H1 (cell line): ENCODE results near the gene PAK6. TPM values are rescaled to one million over a fixed set of nuclear protein-coding genes. Genes with fewer than 3 reads are reported as not detected.

Experiments
- CTCF ChIA-PET: fragments of 300-600 bp; sonication (Branson Sonifier 250); formaldehyde crosslinking; loops from one replicate; lab custom pipeline; 2021; ENCODE audit not compliant: partially characterized antibody; lab: Charles Lee
- POLR2A ChIA-PET: fragments of 300-600 bp; sonication (Branson Sonifier 250); formaldehyde crosslinking; loops from one replicate; lab custom pipeline; 2021; ENCODE audit warnings: inconsistent platforms; ENCODE audit not compliant: partially characterized antibody; lab: Charles Lee
- DNase-seq, 2 experiments: peaks; one replicate each; pipeline versions ENCODE4 v3.0.0 to v3.0.0-alpha.2; 2010 to 2022; ENCODE audit warnings: low spot score in 2 of 2, low read depth in 1 of 2, mixed read lengths in 1 of 2
- FAIRE-seq: peaks from 2 replicates; lab custom pipeline; 2011; peaks lifted over from hg19 to GRCh38; lab: Jason Lieb, UNC
- H2AFZ ChIP-seq: 2 replicates; pipeline ENCODE4 v1.8.1; 2012; ENCODE audit warnings: low read length, inconsistent platforms
- H2AK5ac ChIP-seq: 2 replicates; pipeline ENCODE4 v1.6.1; 2013; ENCODE audit warnings: low read depth, low read length
- H2BK120ac ChIP-seq: replicated peaks from 2 replicates; pipeline ENCODE3; 2013; ENCODE audit warnings: low read depth, low read length, inconsistent platforms
- H2BK12ac ChIP-seq: 2 replicates; pipeline ENCODE4 v1.6.1; 2013; ENCODE audit warnings: low read depth, low read length
- H2BK15ac ChIP-seq: 2 replicates; pipeline ENCODE4 v1.6.1; 2013; ENCODE audit warnings: low read length
- H2BK20ac ChIP-seq: 2 replicates; pipeline ENCODE4 v1.6.1; 2013; ENCODE audit warnings: low read length
- H2BK5ac ChIP-seq: 2 replicates; pipeline ENCODE4 v1.6.1; 2013; ENCODE audit warnings: low read depth, low read length
- H3K14ac ChIP-seq: 2 replicates; pipeline ENCODE4 v1.6.1; 2013; ENCODE audit warnings: inconsistent platforms; ENCODE audit not compliant: insufficient read length
- H3K18ac ChIP-seq: 2 replicates; pipeline ENCODE4 v1.6.1; 2013; ENCODE audit warnings: low read length; ENCODE audit errors: extremely low read depth
- H3K23ac ChIP-seq: 2 replicates; pipeline ENCODE4 v1.6.1; 2013; ENCODE audit warnings: inconsistent platforms; ENCODE audit not compliant: insufficient read length
- H3K23me2 ChIP-seq: 2 replicates; pipeline ENCODE4 v1.6.1; 2013; ENCODE audit warnings: low read depth, low read length
- H3K27ac ChIP-seq: 2 replicates; pipeline ENCODE4 v1.6.1; 2011; ENCODE audit warnings: low read depth, low read length, inconsistent platforms
- H3K27me3 ChIP-seq, 4 experiments: replicated peaks in 1 of 4; 1 replicate in 1 of 4; 2 replicates in 3 of 4; pipeline versions ENCODE4 v1.6.1 to v1.8.1; 2011 to 2013; ENCODE audit warnings: low read length in 3 of 4, mild to moderate bottlenecking in 3 of 4, inconsistent platforms in 2 of 4, mixed read lengths in 2 of 4, moderate library complexity in 1 of 4; ENCODE audit not compliant: control insufficient read depth in 3 of 4, insufficient read depth in 3 of 4; ENCODE audit errors: extremely low read depth in 1 of 4
- H3K36me3 ChIP-seq, 4 experiments: 2 replicates each; pipeline versions ENCODE4 v1.6.1 to v1.8.1; 2011 to 2013; ENCODE audit warnings: mild to moderate bottlenecking in 4 of 4, low read length in 3 of 4, moderate library complexity in 2 of 4, control low read depth in 1 of 4, inconsistent platforms in 1 of 4; ENCODE audit not compliant: insufficient read depth in 4 of 4, control insufficient read depth in 2 of 4
- H3K4ac ChIP-seq: replicated peaks from 2 replicates; pipeline ENCODE3; 2013; ENCODE audit warnings: low read length, low read depth, mixed read lengths, inconsistent platforms; ENCODE audit not compliant: insufficient read length
- H3K4me1 ChIP-seq, 4 experiments: replicated peaks in 1 of 4; 1 replicate in 1 of 4; 2 replicates in 3 of 4; pipeline versions ENCODE4 v1.6.1 to v1.8.1; 2011 to 2013; ENCODE audit warnings: low read length in 3 of 4, inconsistent platforms in 2 of 4, mixed read lengths in 1 of 4; ENCODE audit not compliant: insufficient read depth in 4 of 4, control insufficient read depth in 3 of 4
- H3K4me2 ChIP-seq, 2 experiments: 2 replicates each; pipeline versions ENCODE4 v1.6.1 to v1.8.1; 2011 to 2013; ENCODE audit warnings: low read depth in 2 of 2, low read length in 2 of 2, control low read depth in 1 of 2, inconsistent platforms in 1 of 2, mild to moderate bottlenecking in 1 of 2; ENCODE audit not compliant: insufficient read depth in 1 of 2
- H3K4me3 ChIP-seq, 4 experiments: fragments of 200-600, 300-600 bp in 1 of 4; sonication (generic), shearing (Covaris generic), sonication (Bioruptor Twin) in 1 of 4; 2 replicates each; pipeline versions ENCODE4 v1.5.1 to v1.8.1; 2011 to 2016; ENCODE audit warnings: low read length in 4 of 4, low read depth in 3 of 4, control low read depth in 2 of 4, inconsistent platforms in 2 of 4, mild to moderate bottlenecking in 2 of 4, mixed read lengths in 1 of 4, moderate library complexity in 1 of 4; ENCODE audit not compliant: insufficient read depth in 2 of 4; ENCODE audit errors: extremely low read depth in 1 of 4
- H3K56ac ChIP-seq: replicated peaks from 2 replicates; pipeline ENCODE3; 2013; ENCODE audit warnings: low read depth, mild to moderate bottlenecking, mixed read lengths, low read length, inconsistent platforms; ENCODE audit not compliant: insufficient read length
- H3K79me1 ChIP-seq: 2 replicates; pipeline ENCODE4 v1.6.1; 2013; ENCODE audit warnings: low read depth, low read length, control low read depth
- H3K79me2 ChIP-seq, 2 experiments: 2 replicates each; pipeline versions ENCODE4 v1.6.1 to v1.8.1; 2012 to 2013; ENCODE audit warnings: low read length in 2 of 2, mild to moderate bottlenecking in 2 of 2, inconsistent platforms in 1 of 2; ENCODE audit not compliant: insufficient read depth in 2 of 2, control insufficient read depth in 1 of 2
- H3K9ac ChIP-seq, 4 experiments: replicated peaks in 1 of 4; 1 replicate in 1 of 4; 2 replicates in 3 of 4; pipeline versions ENCODE4 v1.6.1 to v1.8.1; 2011 to 2013; ENCODE audit warnings: low read depth in 3 of 4, low read length in 3 of 4, control low read depth in 2 of 4, mild to moderate bottlenecking in 2 of 4, moderate library complexity in 2 of 4, inconsistent platforms in 1 of 4; ENCODE audit errors: extremely low read depth in 1 of 4
- H3K9me3 ChIP-seq, 2 experiments: 2 replicates each; pipeline versions ENCODE4 v1.6.1 to v1.8.1; 2012 to 2013; ENCODE audit warnings: mild to moderate bottlenecking in 2 of 2, moderate library complexity in 2 of 2, control low read depth in 1 of 2, inconsistent platforms in 1 of 2, low read depth in 1 of 2, low read length in 1 of 2, mixed read lengths in 1 of 2; ENCODE audit not compliant: insufficient read depth in 2 of 2
- H4K20me1 ChIP-seq, 2 experiments: replicated peaks in 1 of 2; 2 replicates each; pipeline versions ENCODE3 to v1.8.1; 2011 to 2013; ENCODE audit warnings: inconsistent platforms in 2 of 2, low read length in 2 of 2, mild to moderate bottlenecking in 1 of 2; ENCODE audit not compliant: insufficient read depth in 2 of 2, control insufficient read depth in 1 of 2
- H4K5ac ChIP-seq: 2 replicates; pipeline ENCODE4 v1.6.1; 2013; ENCODE audit warnings: low read length, low read depth, mixed read lengths, inconsistent platforms; ENCODE audit not compliant: insufficient read length
- H4K8ac ChIP-seq: 2 replicates; pipeline ENCODE4 v1.8.0; 2013; ENCODE audit warnings: mild to moderate bottlenecking, moderate library complexity, low read length, inconsistent platforms; ENCODE audit not compliant: insufficient read depth; ENCODE audit errors: extremely low read depth
- H4K91ac ChIP-seq: replicated peaks from 2 replicates; pipeline ENCODE3; 2013; ENCODE audit warnings: low read length, mixed read lengths, inconsistent platforms; ENCODE audit not compliant: insufficient read length
- BCL11A ChIP-seq, 2 experiments: IDR thresholded peaks; one replicate each; pipeline ENCODE4 v1.6.1; 2011; ENCODE audit warnings: low read depth in 2 of 2, low read length in 2 of 2, mild to moderate bottlenecking in 2 of 2
- CHD1 ChIP-seq: IDR thresholded peaks from 2 replicates; pipeline ENCODE4 v1.6.1; 2012; ENCODE audit warnings: low read depth, low read length, improper control_type of control experiment
- CHD2 ChIP-seq: IDR thresholded peaks from 2 replicates; pipeline ENCODE4 v1.6.1; 2012; ENCODE audit warnings: low read length, improper control_type of control experiment
- CREB1 ChIP-seq: IDR thresholded peaks from 2 replicates; pipeline ENCODE4 v1.6.1; 2012; ENCODE audit warnings: inconsistent platforms
- NANOG ChIP-seq: IDR thresholded peaks from 2 replicates; pipeline ENCODE4 v1.6.1; 2011; ENCODE audit warnings: low read length, low read depth, mild to moderate bottlenecking, inconsistent platforms; ENCODE audit not compliant: insufficient read depth, poor library complexity, severe bottlenecking
- RXRA ChIP-seq: IDR thresholded peaks from 2 replicates; pipeline ENCODE4 v1.6.1; 2011; ENCODE audit warnings: low read depth, mild to moderate bottlenecking, low read length, moderate library complexity; ENCODE audit not compliant: insufficient read depth
- SP1 ChIP-seq: IDR thresholded peaks from 2 replicates; pipeline ENCODE4 v1.6.1; 2011; ENCODE audit warnings: low read depth, low read length
- SP4 ChIP-seq: IDR thresholded peaks from 2 replicates; pipeline ENCODE4 v1.6.1; 2012; ENCODE audit warnings: low read length, inconsistent platforms
- SRF ChIP-seq: IDR thresholded peaks from 2 replicates; pipeline ENCODE4 v1.6.1; 2011; ENCODE audit warnings: mild to moderate bottlenecking, low read depth, low read length, moderate library complexity
- TAF1 ChIP-seq: IDR thresholded peaks from 2 replicates; pipeline ENCODE4 v1.6.1; 2011; ENCODE audit warnings: mild to moderate bottlenecking, low read depth, low read length
- TCF12 ChIP-seq: IDR thresholded peaks from 2 replicates; pipeline ENCODE4 v1.6.1; 2011; ENCODE audit warnings: low read depth, mild to moderate bottlenecking, low read length
- WGBS, 2 experiments: shearing (Covaris generic) in 1 of 2; methylation state at CpG; one replicate each; pipeline versions ENCODE4 v1.1.6 to v1.1.7; 2013 to 2015; ENCODE audit warnings: low lambda C conversion rate in 2 of 2, mixed read lengths in 2 of 2, inconsistent platforms in 1 of 2, low coverage in 1 of 2, missing lambda C conversion rate in 1 of 2; ENCODE audit not compliant: insufficient replicate concordance in 2 of 2, insufficient coverage in 1 of 2, insufficient read length in 1 of 2; ENCODE audit errors: extremely low coverage in 1 of 2, missing lambda C conversion rate in 1 of 2; 5-methylcytosine and 5-hydroxymethylcytosine counted together
- polyA plus RNA-seq, 7 experiments: library from polyadenylated mRNA; depleted of rRNA in 3 of 7; stranded (reverse) in 5 of 7; unstranded in 2 of 7; fragments of >200 nt in 5 of 7; fragments of 200-250 nt in 2 of 7; gene quantifications; 1 replicate in 5 of 7; 2 replicates in 1 of 7; 4 replicates in 1 of 7; pipeline versions ENCODE4 v1.2.1 to v1.2.3, GENCODE V29; 2011 to 2013; ENCODE audit warnings: missing spikeins in 2 of 7, mixed read lengths in 2 of 7
- total RNA-seq: library from RNA; stranded (reverse); fragmentation: NEBNext Ultra II Directional; extraction: Animal tissue kit (Norgen Biotek cat#: 25700); gene quantifications from 2 replicates; pipeline ENCODE4 v1.2.1, GENCODE V29; 2021
- TF ChIP-seq, protein P1 (sequence below): IDR thresholded peaks from 2 replicates; pipeline ENCODE4 v1.6.1; 2011; ENCODE audit warnings: low read length, improper control_type of control experiment

PAK6 gene
- total and polyA plus RNA-seq, 2 of the 8 experiments (the other 6 are each of a cell fraction or from before 2014, with no cell fraction given), result 6.9 to 9.4 TPM

DNA sequence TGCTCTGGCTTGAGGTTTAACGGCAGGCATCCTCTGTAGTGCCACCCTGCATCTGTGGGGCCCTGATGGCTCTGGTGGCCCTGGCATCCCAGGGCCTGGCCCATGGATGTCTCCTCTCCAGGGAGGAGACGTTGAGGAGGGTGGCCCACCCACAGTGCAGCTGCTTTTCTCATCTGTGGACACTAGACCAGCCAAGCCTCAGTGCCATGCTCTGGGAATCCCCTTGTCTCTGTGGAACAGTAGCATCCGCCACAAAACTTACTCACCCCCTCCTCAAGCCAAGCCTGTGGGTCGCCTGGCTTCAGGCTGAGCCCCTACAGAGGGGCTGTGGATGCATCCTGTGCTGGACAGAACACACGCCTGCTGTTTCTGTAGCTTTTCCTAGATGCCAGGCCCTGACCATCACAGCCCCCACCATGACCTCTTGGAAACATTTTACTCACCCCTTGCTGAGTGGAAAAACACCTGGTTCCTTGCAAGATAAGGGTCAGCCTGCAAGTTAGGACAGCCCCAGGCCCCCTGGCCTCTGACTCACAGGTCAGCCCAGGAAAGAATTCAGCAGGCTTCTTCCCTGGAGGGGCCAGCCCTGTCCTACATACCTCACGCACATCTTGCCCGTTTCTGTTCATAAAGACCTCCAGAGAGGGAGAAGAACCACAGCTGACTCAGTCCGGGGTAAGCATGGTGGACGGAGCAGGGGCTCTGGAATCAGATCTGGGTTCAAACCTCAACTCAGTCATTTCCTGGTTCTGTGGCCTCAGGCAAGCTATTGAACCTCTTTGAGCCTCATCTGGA lies 19.0 kb downstream of the PAK6 start:
- Histone ChIP-seq H3K14ac (no peak overlapping the region), H3K4ac (no peak overlapping the region), H4K5ac (no peak overlapping the region), H2AFZ (no peak overlapping the region), H3K9me3 (no peaks in the 10 kb centered on the region), H3K56ac (no peak overlapping the region), H3K4me3 (no peak overlapping the region), H3K18ac (no peak overlapping the region), H3K36me3 (no peaks in the 10 kb centered on the region), H2BK20ac (peak overlapping the region; percentile 89; the same call in 1 of the 2 replicates), H3K79me1 (no peaks in the 10 kb centered on the region; the same call in 1 of the 2 replicates), H3K27ac (no peak overlapping the region), H2BK5ac (0 out of 2 replicates have a peak overlapping the region, but pooled peaks have one; percentile 81), H2BK12ac (peak overlapping the region; percentile 43; the same call in 1 of the 2 replicates), H2BK120ac (no peak overlapping the region), H3K9ac (no peak overlapping the region), H3K23me2 (peaks cover 3% of the 10 kb centered on the region; the same call in 1 of the 2 replicates), H2BK15ac (no peak overlapping the region; the same call in 1 of the 2 replicates), H3K27me3 (peaks cover 5 to 19% (median 17%) of the 10 kb centered on the region in 4 experiments), H3K4me2 (no peak overlapping the region), H4K91ac (no peak overlapping the region), H2AK5ac (no peak overlapping the region; the same call in 1 of the 2 replicates), H3K23ac (no peak overlapping the region), H4K8ac (no peak overlapping the region), H4K20me1 (no peaks in the 10 kb centered on the region), H3K79me2 (no peaks in the 10 kb centered on the region), H3K4me1 (peaks cover 0 to 20% (median 10%) of the 10 kb centered on the region in 4 experiments; a peak in 6 of 7 replicates)
- WGBS, 2 experiments, result 80% methylated on average over 9 of the region's 9 CpGs; no CpG with 5 or more reads in 1 of the 2 experiments
- DNase-seq (no peak), FAIRE-seq (no peak)
- ChIA-PET POLR2A (interaction anchor here (0.8 to 1.7 kb wide), 9 partner anchors 11 to 124 kb away, joined by 3 to 6 read pairs (median 3); partner anchors contain the start of gene PAK6), CTCF (interaction anchor here (0.8 to 46.3 kb wide), 15 partner anchors 9 to 212 kb away, joined by 3 to 1340 read pairs (median 6); partner anchors contain the start of genes CCDC9B and PAK6)
- TF ChIP-seq CREB1 (no peak), TAF1 (no peak), CHD1 (no peak), TCF12 (no peak), SP1 (no peak), SP4 (no peak), RXRA (no peak), SRF (no peak), BCL11A (IDR thresholded peaks at IDR 0.05; ENCODE audit: low read depth in 2 of 2, low read length in 2 of 2) (no peak), NANOG (no peak), CHD2 (no peak)
- TF ChIP-seq, protein P1, sequence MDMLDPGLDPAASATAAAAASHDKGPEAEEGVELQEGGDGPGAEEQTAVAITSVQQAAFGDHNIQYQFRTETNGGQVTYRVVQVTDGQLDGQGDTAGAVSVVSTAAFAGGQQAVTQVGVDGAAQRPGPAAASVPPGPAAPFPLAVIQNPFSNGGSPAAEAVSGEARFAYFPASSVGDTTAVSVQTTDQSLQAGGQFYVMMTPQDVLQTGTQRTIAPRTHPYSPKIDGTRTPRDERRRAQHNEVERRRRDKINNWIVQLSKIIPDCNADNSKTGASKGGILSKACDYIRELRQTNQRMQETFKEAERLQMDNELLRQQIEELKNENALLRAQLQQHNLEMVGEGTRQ, result no peak
